Kidney (tissue), 14 donors: Measurements from ENCODE around the gene TMEM72. TPM values are rescaled to one million over a fixed set of nuclear protein-coding genes. Genes with fewer than 3 reads are reported as not detected.

Experiments
- DNase-seq, 5 donors: peaks; one replicate each; pipeline ENCODE4 v3.0.0-alpha.2; 2013 to 2020
- FAIRE-seq: peaks from 2 replicates; lab custom pipeline; 2012; peaks lifted over from hg19 to GRCh38; lab: Jason Lieb, UNC
- H3K27ac ChIP-seq, 2 donors: one replicate each; pipeline ENCODE4 v1.7.0; 2013; ENCODE audit warnings: low read depth in 2 of 2, low read length in 2 of 2, inconsistent platforms in 1 of 2
- H3K27me3 ChIP-seq: one replicate; pipeline ENCODE4 v1.7.1; 2013; ENCODE audit warnings: low read length, inconsistent platforms; ENCODE audit not compliant: control insufficient read depth, insufficient read depth
- H3K36me3 ChIP-seq, 3 donors: one replicate each; pipeline versions ENCODE4 v1.7.0 to v1.7.1; 2013; ENCODE audit warnings: low read length in 3 of 3, control low read depth in 1 of 3, inconsistent platforms in 1 of 3; ENCODE audit not compliant: insufficient read depth in 3 of 3, control insufficient read depth in 2 of 3
- H3K4me1 ChIP-seq, 3 donors: one replicate each; pipeline versions ENCODE4 v1.7.0 to v1.7.1; 2013; ENCODE audit warnings: low read length in 3 of 3, inconsistent platforms in 1 of 3, low read depth in 1 of 3; ENCODE audit not compliant: control insufficient read depth in 2 of 3, insufficient read depth in 2 of 3
- H3K4me3 ChIP-seq, 3 donors: one replicate each; pipeline versions ENCODE4 v1.7.0 to v1.8.1; 2013; ENCODE audit warnings: low read length in 3 of 3, control low read depth in 1 of 3, inconsistent platforms in 1 of 3
- H3K9ac ChIP-seq, 3 donors: one replicate each; pipeline versions ENCODE4 v1.7.0 to v1.7.1; 2013; ENCODE audit warnings: low read length in 3 of 3, control low read depth in 1 of 3, inconsistent platforms in 1 of 3
- H3K9me3 ChIP-seq, 3 donors: one replicate each; pipeline versions ENCODE4 v1.7.0 to v1.7.1; 2013; ENCODE audit warnings: low read length in 3 of 3, control low read depth in 1 of 3, inconsistent platforms in 1 of 3; ENCODE audit not compliant: control insufficient read depth in 2 of 3, insufficient read depth in 1 of 3
- intact Hi-C: fragments of 100-400 bp; cut with DNase I; formaldehyde crosslinking; loops from one replicate; pipeline ENCODE4 v1.11.1; 2022
- polyA plus RNA-seq: library from polyadenylated mRNA; stranded (reverse); fragments of 350-450 nt; fragmentation: Illumina TruSeq; extraction: RNeasy Lipid Tissue Mini Kit (QIAGEN cat#74804); gene quantifications from one replicate; pipeline ENCODE4 v1.2.3, GENCODE V29; 2014; ENCODE audit warnings: low read depth, low replicate concordance; ENCODE audit not compliant: insufficient read depth
- total RNA-seq: library from RNA; stranded (reverse); fragmentation: NEBNext Ultra II Directional; extraction: Animal tissue kit (Norgen Biotek cat#: 25700); gene quantifications from one replicate; pipeline ENCODE4 v1.2.1, GENCODE V29; 2021
- TF ChIP-seq, protein P1 (sequence below): IDR thresholded peaks from 3 replicates; pipeline ENCODE4 v1.5.1; 2012; ENCODE audit warnings: mild to moderate bottlenecking, moderate library complexity, borderline replicate concordance; ENCODE audit not compliant: insufficient read depth; ENCODE audit errors: extremely low read depth
- donor health status: control.
- donor health status: control.
- donor health status: control.
- donor health status: control.
- donor health status: control.
- donor health status: DM: yes; HTN: yes; CAD: no.
- donor health status: Normal renal cell carcinoma (clear cell type).

TMEM72 gene
- total and polyA plus RNA-seq, 2 donors from 2014 or later, result 19.3 to 127 TPM

DNA sequence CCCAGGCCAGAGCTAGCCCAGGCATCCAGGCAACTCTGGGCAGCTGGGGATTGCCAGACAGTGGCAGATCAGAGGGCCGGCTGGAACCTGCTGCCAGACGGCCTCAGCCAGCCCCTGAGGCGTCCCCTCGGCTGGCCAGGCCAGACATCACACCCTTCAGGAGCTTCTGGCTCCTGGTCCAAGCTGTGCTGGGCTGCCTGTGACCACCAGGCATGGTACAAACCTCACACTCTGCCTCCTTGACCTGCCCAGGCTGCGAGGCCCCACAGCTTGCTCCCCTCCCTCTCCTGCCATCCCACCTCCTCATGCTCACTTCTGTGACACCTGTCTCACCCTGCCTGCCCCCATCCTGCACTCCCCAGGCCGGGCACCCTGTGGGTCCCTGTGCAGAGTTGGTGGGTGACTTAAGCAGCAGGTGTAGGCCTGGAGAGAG is 61.8 kb downstream of the TMEM72 start:
- TF ChIP-seq, protein P1, sequence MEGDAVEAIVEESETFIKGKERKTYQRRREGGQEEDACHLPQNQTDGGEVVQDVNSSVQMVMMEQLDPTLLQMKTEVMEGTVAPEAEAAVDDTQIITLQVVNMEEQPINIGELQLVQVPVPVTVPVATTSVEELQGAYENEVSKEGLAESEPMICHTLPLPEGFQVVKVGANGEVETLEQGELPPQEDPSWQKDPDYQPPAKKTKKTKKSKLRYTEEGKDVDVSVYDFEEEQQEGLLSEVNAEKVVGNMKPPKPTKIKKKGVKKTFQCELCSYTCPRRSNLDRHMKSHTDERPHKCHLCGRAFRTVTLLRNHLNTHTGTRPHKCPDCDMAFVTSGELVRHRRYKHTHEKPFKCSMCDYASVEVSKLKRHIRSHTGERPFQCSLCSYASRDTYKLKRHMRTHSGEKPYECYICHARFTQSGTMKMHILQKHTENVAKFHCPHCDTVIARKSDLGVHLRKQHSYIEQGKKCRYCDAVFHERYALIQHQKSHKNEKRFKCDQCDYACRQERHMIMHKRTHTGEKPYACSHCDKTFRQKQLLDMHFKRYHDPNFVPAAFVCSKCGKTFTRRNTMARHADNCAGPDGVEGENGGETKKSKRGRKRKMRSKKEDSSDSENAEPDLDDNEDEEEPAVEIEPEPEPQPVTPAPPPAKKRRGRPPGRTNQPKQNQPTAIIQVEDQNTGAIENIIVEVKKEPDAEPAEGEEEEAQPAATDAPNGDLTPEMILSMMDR, result no peak
- H3K9ac ChIP-seq, result no peak overlapping the region
- H3K27me3 ChIP-seq, result no peaks in the 10 kb centered on the region
- H3K4me1 ChIP-seq, result peaks cover 0 to 47% (median 29%) of the 10 kb centered on the region in 3 donors
- no peak overlapping the region for H3K4me3 ChIP-seq
- no peak for FAIRE-seq
- H3K36me3 ChIP-seq, result peaks cover 0 to 43% (median 25%) of the 10 kb centered on the region in 3 donors
- intact Hi-C loops, result no loop called here
- H3K9me3 ChIP-seq, result no peaks in the 10 kb centered on the region
- peak overlapping the region in 1 of 2 donors; percentile 33 for H3K27ac ChIP-seq
- DNase-seq, result no peak

DNA sequence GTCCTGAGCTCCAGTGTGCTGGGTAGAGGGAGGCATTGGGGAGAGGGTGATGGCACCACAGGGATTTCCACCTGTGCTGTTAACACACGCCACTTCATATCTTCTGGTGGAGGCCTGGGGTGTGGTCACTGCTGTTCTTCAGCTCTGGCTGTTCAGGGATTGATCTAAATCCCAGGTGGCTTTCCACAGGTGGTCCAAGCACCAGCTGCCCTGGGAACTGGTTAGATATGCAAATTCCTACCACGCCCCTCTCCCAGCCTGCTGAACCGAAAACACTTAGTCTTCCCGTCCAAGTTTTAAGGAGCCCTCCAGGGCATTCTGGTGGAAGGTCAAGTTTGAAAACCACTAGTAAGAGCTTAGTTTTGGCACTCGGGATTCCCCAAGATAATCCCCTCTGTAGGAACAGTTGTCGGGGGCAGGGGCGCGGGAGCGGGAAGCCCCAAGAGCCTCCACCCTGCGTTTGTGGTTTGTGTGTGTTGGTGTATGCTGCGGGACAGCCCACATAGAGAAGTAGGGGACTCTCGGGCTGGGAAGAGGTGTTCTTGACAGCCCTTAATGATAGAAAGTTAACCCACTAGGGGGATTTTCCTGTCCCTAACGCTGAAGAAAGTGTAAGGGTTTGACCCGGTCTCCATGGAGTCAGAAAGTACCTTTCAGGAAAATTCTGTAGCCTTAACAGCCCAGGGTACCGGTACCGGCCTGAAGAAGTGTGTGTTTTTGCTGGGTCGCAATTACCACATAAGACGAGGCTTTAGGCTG is 62.4 kb downstream of the TMEM72 start:
- no peak overlapping the region for H3K9ac ChIP-seq
- no peak overlapping the region for H3K4me3 ChIP-seq
- H3K36me3 ChIP-seq, result peaks cover 0 to 49% (median 25%) of the 10 kb centered on the region in 3 donors
- H3K27me3 ChIP-seq, result no peaks in the 10 kb centered on the region
- peaks cover 0 to 42% (median 33%) of the 10 kb centered on the region in 3 donors for H3K4me1 ChIP-seq
- TF ChIP-seq, protein P1, result no peak
- intact Hi-C loops, result no loop called here
- DNase-seq (no peak), FAIRE-seq (no peak)
- H3K9me3 ChIP-seq, result no peaks in the 10 kb centered on the region
- peak overlapping the region; percentile 33 to 79 for H3K27ac ChIP-seq

DNA sequence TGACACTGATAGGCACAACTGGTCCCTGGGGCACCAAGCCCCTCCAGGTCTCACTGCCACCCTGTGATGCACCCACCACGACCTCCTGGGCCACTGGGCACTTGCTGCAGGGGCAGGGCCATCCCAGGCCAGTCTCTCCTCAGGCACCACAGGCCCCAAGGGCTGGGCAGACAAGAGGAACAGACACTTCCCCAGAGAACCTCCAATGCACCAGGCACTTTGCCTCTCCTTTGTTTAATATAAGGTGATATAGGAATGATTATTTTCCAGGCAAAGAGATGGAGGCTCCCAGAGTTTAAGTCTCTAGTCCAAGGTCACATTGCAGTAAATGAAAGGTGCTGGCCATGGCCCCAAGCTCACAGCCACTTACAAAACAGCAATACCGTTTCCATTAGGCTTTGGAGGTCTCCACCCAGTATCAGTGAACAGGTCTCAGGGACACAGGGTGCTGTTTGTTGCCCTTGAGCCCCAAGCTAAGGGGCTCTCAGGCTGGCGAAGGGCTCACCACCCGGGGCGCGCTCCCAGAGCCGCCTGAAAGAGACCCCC is 63.0 kb downstream of the TMEM72 start:
- Histone ChIP-seq H3K9ac (peak overlapping the region in 1 of 3 donors; percentile 79), H3K4me1 (peaks cover 0 to 41% (median 33%) of the 10 kb centered on the region in 3 donors), H3K27me3 (no peaks in the 10 kb centered on the region), H3K27ac (peak overlapping the region; percentile 20 to 79), H3K4me3 (peak overlapping the region in 1 of 3 donors; percentile 58), H3K36me3 (peaks cover 0 to 51% (median 25%) of the 10 kb centered on the region in 3 donors), H3K9me3 (no peaks in the 10 kb centered on the region)
- DNase-seq (no peak), FAIRE-seq (no peak)
- intact Hi-C loops, result no loop called here
- TF ChIP-seq, protein P1, result no peak
